Midbrain (tissue), 1 donor: ENCODE results near the gene NLRC4.
"Not testable (repeated sequence)": the region's sequence is repeated elsewhere in the genome, so short reads cannot be mapped to it uniquely, and the experiment has no call there.

Source experiments
- DNase-seq: peaks from one replicate; lab custom pipeline; 2025; lab: John Stamatoyannopoulos, UW

The NLRC4 gene

GRCh38 chr2:32264422-32265105 lies at the start of gene NLRC4:
NLRC4 (minus strand) TSS chr2:32264886; CDS start chr2:32256775, 8,111 bp downstream.
- no peak for DNase-seq

GRCh38 chr2:32310577-32310976 lies 45.9 kb upstream of the NLRC4 start:
- DNase-seq = no peak

- not testable (repeated sequence) for DNase-seq
These were observed 29.4 kb upstream of the NLRC4 start for GRCh38 chr2:32293966-32294562.

- DNase-seq = not testable (repeated sequence)
These were observed 28.8 kb upstream of the NLRC4 start for GRCh38 chr2:32293493-32293892.

GRCh38 chr2:32291746-32292145 lies 27.1 kb upstream of the NLRC4 start:
- no peak for DNase-seq

GRCh38 chr2:32290000-32290339 lies 25.3 kb upstream of the NLRC4 start:
- DNase-seq = no peak

- no peak for DNase-seq
These were observed 24.7 kb upstream of the NLRC4 start for GRCh38 chr2:32289165-32289999.

GRCh38 chr2:32284321-32284720 lies 19.6 kb upstream of the NLRC4 start:
- DNase-seq = no peak

GRCh38 chr2:32278478-32278853 lies 13.8 kb upstream of the NLRC4 start:
- DNase-seq = no peak

- DNase-seq = peak; percentile 93
These were observed 13.2 kb upstream of the NLRC4 start, which contains the start of gene YIPF4 for GRCh38 chr2:32277674-32278477. YIPF4 (plus strand) TSS chr2:32277904; CDS start chr2:32278156, 252 bp downstream.

- no peak for DNase-seq
These were observed 12.6 kb upstream of the NLRC4 start for GRCh38 chr2:32277363-32277673.

GRCh38 chr2:32275790-32276189 lies 11.1 kb upstream of the NLRC4 start:
- not testable (repeated sequence) for DNase-seq

- no peak for DNase-seq
These were observed 9.6 kb upstream of the NLRC4 start for GRCh38 chr2:32274289-32274688.

- no peak for DNase-seq
These were observed 7.6 kb upstream of the NLRC4 start for GRCh38 chr2:32272279-32272678.

GRCh38 chr2:32271063-32271462 lies 6.4 kb upstream of the NLRC4 start:
- no peak for DNase-seq

- no peak for DNase-seq
These were observed 2.6 kb downstream of the NLRC4 start for GRCh38 chr2:32262105-32262504.

GRCh38 chr2:32260376-32260775 lies 4.3 kb downstream of the NLRC4 start:
- no peak for DNase-seq

- DNase-seq = no peak
These were observed 6.4 kb downstream of the NLRC4 start for GRCh38 chr2:32258242-32258641.

- DNase-seq = no peak
These were observed 14.4 kb downstream of the NLRC4 start for GRCh38 chr2:32250290-32250689.

GRCh38 chr2:32249731-32250236 lies 14.9 kb downstream of the NLRC4 start:
- no peak for DNase-seq

- no peak for DNase-seq
These were observed 16.4 kb downstream of the NLRC4 start for GRCh38 chr2:32248299-32248698.

- DNase-seq = no peak
These were observed 17.8 kb downstream of the NLRC4 start for GRCh38 chr2:32246911-32247310.
